ENCODE measurements around the gene HNF4A.

Gene HNF4A

DNA sequence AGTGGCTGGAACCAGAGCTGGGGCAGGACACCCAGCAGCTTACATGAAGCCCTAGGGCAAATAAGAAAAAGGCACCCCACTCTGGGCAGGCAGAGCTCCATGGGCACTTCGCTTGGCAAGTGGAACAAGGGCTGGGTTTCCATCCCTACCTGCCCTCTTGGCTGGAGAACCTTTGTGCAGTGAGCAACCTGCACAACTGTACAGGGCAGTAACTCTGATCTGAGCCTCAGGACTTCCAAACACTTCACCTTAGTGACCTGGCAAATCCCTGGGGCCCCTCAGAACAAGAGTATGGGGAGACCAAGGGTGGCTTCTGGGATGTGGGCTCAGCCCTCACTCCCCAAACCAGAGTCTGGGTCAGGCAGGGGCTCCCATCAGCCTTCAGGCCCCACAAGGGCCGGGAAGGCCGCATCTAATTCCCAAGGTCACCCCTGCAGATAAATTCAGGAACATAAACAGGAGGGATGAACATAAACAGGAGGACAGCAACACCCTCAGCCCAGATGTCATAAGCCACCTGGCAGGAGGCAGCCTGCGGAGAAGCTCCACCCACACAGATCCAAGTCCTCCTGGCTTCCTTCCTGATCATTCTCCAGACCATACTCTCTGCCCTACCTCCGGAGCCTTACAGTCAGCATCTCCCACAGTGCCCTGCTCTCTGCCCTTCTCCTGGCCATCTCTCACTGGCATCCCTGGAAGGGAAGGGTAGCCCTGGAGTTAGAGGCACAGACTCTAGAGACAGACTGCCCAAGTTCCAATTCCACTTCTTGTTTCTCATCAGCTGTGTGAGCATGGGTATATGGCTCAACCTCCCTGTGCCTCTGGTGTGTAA lies 37.5 kb downstream of the HNF4A start:
- no peak for DNase-seq

DNA sequence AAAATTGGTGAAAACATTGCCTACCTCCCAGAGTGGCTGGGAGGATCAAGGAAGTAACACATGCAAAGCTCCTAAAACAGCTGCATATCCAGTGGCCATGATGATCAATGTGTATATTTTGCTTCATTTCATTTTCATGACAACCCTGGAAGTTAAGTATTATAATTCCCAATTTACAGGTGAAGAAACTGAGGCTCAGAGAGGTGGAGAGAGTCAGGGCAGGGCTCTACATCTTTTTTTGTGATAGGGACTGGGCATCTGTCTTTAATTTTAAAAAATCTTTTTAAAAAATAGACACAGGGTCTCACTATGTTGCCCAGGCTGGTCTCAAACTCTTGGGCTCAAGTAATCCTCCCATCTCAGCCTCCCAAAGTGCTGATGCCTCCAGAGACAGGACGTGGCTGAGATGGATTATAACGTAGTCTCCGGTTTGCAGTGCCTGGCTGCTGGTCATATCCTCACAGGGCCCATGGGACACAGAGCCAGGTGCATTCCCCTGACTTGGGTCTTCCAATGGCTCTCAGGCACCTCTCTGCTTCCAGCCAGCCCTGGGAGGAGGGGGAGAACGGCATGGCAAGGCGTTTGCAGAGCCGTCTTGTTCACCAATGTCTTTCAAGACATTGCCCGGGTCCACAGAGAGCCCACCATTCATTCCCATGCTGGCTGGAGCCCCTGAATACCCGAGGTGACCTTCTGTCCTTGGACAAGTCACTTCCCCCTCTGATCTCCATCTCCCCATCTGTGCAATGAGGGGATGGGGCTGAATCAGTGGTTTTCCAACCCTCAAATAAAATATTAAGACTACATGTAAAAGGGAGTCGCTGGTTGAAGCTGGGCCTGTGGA lies 38.3 kb downstream of the HNF4A start:
- no peak for DNase-seq

DNA sequence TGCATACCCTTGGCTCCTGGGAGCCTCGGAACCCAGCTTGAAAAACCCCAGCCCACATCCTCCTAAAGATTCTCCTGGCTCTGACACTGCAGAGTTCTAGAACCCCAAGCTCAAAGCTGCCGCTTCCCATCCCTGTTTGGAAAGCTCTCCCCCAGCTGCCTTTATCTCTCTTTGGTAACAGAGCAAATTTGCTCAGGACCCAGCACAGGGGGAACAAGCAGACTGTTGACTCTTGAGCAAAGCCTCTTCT lies 38.9 kb downstream of the HNF4A start:
- DNase-seq: no peak

DNA sequence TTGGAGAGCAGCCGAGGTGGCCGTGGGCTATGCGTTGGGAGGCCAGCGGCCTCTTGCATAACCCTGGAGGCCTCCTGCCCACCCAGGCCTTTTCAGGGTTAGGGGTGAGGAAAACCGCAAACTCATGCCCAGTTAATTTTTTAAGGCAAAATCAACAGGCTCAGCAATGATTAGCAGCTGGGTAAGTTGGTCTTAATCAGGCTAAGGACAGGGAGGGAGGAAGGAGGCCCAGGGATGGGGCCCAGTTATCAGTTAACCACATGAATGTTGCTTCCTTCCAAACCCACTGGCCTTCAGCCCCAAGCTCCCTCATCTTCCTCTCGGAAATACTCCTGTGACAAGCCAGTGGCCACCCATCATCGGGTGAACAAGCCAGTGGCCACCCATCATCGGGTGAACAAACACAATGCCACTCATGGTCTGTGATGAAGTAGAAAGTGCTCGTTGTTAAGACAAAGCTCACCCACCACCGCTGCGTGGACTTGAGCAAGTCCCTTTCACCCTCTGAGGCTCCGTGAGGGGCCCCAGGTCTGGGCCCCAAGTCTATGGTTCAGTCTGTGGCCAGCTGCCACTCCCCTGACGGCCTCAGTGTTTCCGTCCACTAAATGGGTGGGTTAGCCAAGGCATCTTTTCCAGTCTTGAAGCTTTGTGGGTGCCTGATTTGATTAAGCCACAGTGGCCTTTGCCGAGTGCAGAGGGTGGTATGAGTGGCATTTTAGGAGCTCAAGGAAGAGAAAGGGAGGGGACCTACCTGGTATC lies 39.4 kb downstream of the HNF4A start:
- no peak for DNase-seq

DNA sequence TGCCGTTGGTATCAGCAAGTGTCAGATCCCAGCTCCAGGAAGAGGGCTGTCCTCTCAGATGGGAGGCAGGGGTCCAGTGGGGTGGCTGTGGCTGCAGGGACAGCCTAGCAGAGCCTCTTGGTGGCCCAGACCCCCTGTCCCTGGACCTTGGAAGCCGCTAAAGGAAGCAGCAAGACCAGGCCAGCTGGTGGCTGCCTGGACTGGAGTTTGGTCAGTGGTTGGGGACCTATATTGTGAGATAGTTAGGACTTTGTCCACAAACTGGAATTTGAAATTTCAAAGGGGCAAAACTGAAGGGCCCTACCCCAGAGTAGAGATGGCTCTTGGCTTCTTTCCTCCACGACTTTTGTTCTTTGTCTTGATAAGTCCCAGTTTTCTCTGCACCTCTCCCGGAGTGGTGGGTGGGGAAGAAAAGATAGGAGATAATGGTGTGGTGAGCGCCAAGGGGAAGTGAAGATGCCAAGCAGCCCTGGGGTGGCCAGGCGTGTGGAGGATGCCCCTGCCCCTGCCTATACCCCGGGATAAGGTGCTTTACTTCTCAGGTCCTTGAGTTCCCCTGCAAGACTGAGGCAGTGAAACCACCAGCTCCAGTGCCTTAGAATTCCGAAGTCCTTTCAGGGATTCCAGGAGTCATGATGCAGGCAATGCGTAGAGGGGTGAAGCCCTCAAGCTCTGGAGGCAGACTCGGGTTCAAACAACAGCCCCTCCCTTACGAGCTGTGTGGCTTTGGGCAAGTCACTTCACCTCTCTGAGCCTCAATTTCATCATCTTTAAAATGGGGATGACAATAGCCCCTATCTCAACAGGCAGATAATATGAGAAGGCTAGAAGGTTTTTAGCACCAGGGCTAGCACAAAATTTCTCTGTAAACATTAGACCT lies 40.2 kb downstream of the HNF4A start:
- no peak for DNase-seq

DNA sequence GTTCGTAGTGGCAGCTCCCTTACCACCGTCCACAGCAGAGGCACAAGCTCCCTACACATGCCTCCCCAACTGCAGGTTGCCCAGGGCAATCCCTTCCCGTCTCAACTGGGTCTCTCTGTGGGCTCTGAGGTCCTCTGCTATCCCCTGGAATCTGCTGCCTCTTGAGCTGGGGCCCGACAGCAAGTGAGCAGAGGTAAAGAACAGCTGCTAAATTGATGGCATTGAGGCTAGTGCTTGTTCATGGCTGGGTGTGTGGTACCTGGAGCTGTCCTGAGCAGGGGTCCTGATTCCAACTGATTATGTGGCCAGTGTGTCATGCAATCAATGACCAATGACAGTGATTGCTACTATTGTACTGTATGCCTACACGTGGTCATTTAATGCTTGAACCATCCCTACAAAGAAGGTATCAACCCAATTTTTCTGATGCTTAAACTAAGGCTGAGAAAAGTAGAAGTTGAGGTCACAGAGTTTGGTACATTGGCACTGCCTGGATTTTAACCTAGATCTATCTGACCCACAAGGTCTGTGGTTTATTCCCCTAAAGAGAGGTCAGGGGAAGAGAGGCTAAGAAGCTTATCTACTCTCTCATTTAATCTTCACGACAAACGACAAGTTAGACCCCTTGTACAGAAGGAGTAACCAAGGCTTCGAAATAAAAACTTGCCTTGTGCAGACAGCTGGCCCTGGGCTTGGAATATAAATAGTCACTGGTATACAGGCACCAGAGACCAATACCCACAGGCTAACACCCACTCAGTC lies 41.1 kb downstream of the HNF4A start:
- no peak for DNase-seq

DNA sequence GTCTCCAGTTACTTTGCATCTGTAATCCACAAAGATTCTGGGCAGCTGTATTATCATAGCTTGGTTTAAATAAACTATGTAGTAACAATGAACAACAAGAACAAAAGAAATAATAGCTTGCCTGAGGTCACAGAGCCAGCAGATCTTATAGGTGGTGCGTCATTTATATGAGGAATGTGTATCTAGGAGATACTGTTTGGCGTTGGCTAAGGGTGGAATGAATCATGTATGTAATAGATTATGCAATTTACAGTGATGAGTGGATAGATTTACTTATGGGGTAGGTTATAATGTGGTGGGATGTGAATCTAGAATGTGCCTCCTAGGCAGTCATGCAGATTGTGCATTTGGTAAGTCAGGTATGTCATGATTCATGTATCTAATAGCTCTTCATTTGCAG lies 42.8 kb downstream of the HNF4A start:
- DNase-seq: no peak

DNA sequence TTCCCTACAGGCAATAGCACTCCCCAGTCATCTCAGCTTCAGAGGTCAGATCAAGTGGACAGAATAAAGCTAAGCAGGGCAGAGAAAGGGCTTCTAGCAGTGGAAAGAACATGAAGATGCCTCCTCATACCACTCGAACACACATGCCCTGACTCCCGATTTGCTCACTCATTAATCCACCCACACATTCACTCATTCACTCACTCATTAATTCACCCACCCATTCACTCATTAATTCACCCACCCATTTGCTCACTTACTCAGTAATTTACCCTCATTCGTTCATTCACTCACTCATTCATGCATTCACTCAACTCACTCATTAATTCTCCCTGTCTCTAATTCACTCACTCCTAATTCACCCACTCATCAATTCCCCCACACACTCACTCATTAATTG lies 43.9 kb downstream of the HNF4A start:
- no peak for DNase-seq

DNA sequence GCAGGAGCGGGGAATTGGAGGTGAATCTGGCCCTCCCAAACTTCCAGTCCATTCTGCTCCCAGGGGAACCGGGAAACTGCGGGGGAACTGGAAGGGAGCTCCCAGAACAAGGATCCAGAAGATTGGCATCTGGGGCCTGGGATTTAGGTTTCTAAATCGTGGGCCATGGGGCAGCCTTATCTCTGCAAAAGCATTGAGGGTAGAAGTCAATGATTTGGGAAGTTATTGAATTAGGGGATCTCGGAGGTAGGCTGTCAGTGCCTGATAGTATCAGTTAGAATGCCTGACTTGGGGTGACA lies 45.1 kb downstream of the HNF4A start:
- no peak for DNase-seq

DNA sequence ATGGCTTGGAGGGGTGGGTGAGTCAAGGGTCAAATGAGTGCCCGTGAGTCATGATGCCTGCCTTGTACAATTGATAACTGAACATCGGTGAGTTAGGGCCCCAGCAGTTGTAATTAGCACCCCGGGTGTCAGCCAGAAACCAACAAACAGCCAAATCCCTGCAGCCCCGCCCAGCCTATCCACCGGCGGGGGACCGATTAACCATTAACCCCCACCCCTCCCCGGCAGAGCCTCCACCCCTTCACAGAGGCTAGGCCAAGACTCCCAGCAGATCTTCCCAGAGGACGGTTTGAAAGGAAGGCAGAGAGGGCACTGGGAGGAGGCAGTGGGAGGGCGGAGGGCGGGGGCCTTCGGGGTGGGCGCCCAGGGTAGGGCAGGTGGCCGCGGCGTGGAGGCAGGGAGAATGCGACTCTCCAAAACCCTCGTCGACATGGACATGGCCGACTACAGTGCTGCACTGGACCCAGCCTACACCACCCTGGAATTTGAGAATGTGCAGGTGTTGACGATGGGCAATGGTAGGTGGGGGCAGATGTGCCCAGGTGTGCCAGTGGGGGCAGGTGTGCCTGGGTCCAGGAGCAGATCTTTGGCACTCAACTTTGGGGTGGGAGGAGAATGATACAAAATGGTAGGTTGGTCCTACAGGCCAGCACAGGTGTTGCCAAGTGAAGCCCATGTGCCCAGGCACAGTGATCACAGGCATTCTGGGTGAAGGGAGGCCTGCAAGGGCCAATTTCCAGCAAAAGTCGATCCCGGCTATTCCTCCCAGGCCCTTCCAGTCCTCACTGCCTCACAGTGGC lies 45.7 kb downstream of the HNF4A start:
- no peak for DNase-seq

DNA sequence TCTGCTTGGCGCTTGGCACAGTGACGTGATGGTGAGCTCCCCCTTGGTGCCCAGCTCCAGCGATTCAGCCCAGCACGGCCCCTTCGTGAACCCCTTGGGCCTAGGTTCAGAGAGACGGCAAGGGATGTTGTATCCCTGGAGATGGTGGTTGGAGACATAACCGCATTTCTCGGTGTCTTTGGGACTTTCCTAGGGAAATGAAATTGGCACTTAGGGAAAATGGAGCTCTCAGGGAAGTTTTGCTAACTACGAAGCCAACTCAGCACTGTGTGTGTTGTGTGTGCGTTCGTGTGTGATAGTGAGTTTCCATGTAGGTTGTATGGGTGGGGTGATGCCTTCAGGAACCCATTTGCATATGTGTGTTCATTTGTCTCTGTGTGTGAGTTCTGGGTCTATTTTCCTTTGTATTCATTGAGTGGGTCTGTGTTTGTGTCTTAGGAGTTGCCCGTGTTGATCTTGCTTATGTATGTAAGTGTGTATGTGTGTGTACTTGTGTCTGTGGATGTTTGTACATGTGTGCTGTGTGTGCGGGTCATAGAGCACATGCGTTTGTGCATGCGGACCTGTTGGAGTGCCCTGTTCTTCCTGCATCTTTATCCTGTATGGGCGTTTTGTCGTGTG lies 46.4 kb downstream of the HNF4A start:
- no peak for DNase-seq

DNA sequence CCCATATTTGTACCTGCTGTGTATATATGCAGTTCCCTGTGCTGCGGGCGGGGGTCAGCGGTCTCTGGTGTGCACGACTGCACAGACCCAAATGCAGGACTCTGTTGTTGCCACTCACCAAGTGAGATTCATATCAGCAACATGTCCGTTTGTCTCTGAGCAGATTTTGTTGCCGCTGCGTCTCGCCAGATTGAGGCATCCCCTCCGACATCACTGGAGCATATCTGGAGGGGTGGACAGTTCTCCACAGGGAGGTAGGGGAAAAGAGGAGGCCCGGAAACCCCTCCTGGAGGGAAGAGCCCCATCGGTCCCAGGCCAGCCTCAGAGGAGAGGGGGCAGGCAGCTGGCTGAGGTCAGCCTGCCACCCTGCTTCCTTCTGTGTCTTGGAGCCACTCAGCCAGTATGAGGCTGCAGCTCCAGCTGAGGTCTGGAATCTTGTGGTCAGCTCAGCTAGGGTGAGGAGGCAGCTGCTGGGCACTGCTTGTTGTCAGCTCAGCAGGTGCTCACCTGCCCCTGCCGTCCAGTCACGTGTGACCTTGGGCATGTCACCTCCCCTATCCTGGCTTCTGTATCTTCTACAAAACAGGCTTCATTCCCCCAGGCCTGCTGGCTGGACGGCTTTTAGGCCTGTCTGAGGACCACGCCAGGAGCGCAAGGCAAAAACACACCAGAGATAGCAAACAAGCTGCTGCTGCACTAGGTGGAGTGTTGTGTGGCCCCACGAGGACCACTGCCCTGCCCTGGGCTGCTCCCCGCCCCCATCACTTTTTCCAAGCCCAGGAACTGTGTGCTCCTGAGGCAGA lies 47.1 kb downstream of the HNF4A start:
- no peak for DNase-seq

DNA sequence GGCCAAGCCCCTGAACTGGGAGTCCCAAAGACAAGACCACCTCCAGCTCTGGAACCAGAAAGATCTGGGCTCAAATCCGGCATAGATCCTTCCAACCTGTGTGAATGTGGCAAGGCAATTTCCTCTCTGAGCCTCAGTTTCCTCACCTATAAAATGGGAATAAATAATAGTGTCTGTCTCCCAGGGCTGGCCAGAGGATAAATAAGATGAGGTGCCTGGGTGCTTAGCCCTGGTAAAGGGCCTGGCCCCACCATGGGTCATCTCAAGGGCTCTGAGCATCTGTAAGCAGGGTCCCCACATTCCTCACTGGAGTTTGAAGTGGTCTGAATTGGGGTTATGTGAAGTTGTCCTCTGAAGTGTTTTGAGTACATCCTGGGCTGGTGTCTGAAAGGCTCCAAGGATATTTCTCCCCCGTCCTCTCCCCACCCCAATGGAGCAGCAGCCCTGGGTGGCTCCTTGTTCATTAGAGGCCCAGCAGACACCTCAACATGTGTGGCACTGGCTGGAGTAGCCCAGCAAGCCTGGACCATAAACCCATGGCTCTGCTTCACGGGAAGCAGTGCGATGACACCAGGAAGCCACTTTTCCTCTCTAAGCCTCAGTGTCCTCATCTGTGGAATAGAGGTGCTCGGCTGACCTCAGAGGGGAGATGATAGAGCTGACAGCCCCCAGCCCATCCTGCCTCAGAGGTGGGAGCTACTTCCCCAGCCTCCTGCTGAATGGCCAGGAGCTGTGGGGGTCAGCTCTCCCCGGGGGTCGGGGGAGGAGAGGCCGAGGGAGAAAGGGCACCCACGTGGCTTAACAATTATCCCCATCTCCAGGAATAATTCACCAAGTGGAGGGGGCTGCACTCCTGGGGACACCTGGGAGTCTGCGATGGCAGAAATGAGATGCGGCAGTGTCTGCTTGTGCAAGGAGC lies 48.0 kb downstream of the HNF4A start:
- no peak for DNase-seq

DNA sequence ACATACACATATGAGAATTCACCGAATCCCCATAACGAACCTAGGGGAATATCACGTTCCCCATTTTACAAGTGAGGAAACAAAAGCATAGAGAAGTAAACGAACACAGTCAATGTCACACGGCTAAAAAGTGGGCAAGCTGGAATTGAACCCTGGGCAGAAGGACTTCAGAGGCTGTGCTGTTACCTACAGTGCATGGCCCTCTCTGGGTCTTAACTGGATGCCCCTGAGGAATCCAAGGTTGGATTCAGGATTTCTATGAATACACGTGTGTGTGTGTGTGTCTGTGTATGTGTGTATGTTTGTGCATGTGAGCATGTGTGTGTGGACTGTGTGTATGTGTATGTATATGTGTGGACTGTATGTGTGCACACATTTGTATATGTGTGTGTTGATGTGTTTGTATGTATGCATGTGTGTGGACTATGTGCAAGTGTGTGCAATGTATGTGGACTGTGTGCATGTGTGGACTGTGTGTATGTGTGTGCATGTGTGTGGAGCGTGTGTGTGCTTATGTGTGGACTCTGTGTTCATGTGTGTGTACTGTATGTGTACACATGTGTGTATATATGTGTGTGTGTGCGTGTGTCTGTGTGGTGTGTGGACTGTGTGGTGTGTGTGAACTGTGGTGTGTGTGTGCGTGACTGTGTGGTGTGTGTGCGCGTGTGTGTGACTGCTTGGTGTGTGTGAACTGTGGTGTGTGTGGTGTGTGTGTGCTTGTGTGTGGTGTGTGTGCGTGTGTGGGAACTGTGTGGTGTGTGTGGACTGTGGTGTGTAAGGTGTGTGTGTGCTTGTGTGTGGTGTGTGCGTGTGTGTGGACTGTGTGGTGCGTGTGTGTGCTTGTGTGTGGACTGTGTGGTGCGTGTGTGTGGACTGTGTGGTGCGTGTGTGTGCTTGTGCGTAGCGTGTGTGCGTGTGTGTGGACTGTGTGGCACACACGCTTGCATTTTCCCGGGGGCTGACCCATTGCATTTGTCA lies 49.0 kb downstream of the HNF4A start:
- DNase-seq: no peak

DNA sequence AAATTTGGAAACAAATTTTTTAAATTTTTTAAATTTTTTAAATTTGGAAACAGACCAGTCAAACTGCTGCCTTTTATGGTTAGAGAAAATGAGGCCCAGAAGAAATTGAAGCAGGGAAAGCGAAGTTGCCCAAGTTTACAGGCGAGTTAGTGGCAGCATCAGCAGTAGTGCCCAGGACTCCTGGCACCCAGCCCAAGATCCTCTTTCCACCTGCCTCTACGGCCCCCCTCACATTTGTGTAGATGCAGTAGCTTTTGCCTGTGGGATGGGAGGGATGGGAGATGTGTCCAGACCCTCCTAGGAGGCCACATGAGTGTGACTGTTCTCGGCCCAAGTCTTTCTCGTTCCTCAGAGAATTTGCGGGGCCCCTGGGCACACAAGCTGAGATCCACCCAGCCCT lies 49.8 kb downstream of the HNF4A start:
- no peak for DNase-seq

DNA sequence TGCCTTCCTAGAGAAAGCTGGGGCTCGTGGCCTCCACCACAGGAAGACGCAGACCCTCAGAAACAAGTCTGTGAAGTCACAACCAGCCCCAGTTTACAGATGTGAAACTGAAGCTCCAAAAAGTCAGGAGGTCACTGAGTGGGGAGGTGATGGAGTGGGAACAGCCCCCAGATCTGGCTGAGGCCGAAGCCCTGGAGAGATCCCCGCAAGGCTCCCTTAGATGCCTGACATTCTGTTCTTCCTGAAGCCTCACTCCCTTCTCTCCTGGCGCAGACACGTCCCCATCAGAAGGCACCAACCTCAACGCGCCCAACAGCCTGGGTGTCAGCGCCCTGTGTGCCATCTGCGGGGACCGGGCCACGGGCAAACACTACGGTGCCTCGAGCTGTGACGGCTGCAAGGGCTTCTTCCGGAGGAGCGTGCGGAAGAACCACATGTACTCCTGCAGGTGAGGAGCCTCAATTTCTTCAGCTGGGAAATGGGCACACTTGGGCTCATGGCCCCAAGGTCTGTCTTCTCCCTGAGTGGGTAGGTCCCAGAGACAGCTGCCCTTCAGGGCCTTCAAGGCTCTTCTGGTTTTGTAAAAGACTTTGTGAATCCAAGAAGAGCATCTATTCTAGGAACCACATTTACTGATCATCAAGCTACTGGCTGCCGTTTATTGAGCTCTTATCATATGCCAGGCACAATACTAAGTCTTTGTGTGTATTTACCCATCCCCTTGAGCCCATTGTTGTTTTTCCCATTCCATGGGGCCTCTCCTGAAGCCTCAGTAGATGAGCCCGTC lies 50.5 kb downstream of the HNF4A start:
- no peak for DNase-seq

Measured in NCI-H1436 (cell line).